ENCODE measurements around the gene TXNRD3. TPM values are rescaled to one million over a fixed set of nuclear protein-coding genes. Genes with fewer than 3 reads are reported as not detected.

Gene TXNRD3
- total RNA-seq, 1 experiment from 2014 or later = 6.9 TPM

GRCh38 chr3:126609909-126610308, 45.0 kb downstream of the TXNRD3 start (continued):
- TF ChIP-seq RELA (CRISPR knock-in tag; IDR thresholded peaks at IDR 0.05; ENCODE audit: borderline replicate concordance) (no peak), CBFB (CRISPR knock-in tag; IDR thresholded peaks at IDR 0.05; ENCODE audit: low read depth) (no peak), ATF6 (CRISPR knock-in tag; IDR thresholded peaks at IDR 0.05) (no peak), ZSCAN18 (CRISPR knock-in tag; IDR thresholded peaks at IDR 0.05) (no peak), PRRX2 (CRISPR knock-in tag; IDR thresholded peaks at IDR 0.05) (no peak), ZNF512 (CRISPR knock-in tag; IDR thresholded peaks at IDR 0.05; ENCODE audit: borderline replicate concordance) (no peak)

- Mint-ChIP-seq H3K27me3 (ENCODE audit: low read depth) (no peaks in the 10 kb centered on the region), H3K36me3 (no peaks in the 10 kb centered on the region; the same call in 1 of the 2 replicates), H3K4me1 (no peaks in the 10 kb centered on the region), H3K4me3 (no peak overlapping the region), H3K27ac (no peak overlapping the region), H3K9me3 (no peaks in the 10 kb centered on the region)
- POLR2A ChIA-PET = no interaction called here
- TF ChIP-seq USF2 (CRISPR knock-in tag; IDR thresholded peaks at IDR 0.05) (no peak), OVOL2 (CRISPR knock-in tag; IDR thresholded peaks at IDR 0.05; ENCODE audit: borderline replicate concordance) (no peak), FOXP1 (CRISPR knock-in tag; IDR thresholded peaks at IDR 0.05; ENCODE audit: borderline replicate concordance) (no peak), GABPB1 (CRISPR knock-in tag; IDR thresholded peaks at IDR 0.05) (no peak)
- ATAC-seq = no peak
- DNase-seq (ENCODE audit: low spot score) = no peak
- CTCF ChIA-PET = no interaction called here
Observed at GRCh38 chr3:126607214-126607908, 47.6 kb downstream of the TXNRD3 start.

- ChIA-PET POLR2A (interaction anchor here (0.6 kb wide), 1 partner anchor 210 kb away, joined by 5 read pairs; no protein-coding TSS in a partner anchor), CTCF (no interaction called here)
- no peak overlapping the region for H3K4me3 Mint-ChIP-seq
- H3K27ac Mint-ChIP-seq = no peak overlapping the region
- no peaks in the 10 kb centered on the region for H3K9me3 Mint-ChIP-seq
- ATAC-seq = no peak
- no peak for DNase-seq (ENCODE audit: low spot score)
- no peaks in the 10 kb centered on the region for H3K27me3 Mint-ChIP-seq (ENCODE audit: low read depth)
- H3K36me3 Mint-ChIP-seq = no peaks in the 10 kb centered on the region; the same call in 1 of the 2 replicates
- H3K4me1 Mint-ChIP-seq = no peaks in the 10 kb centered on the region
- TF ChIP-seq SOX15 (CRISPR knock-in tag; IDR thresholded peaks at IDR 0.05) = no peak
- TF ChIP-seq NFYB (CRISPR knock-in tag; conservative IDR thresholded peaks at IDR 0.05; ENCODE audit: low read depth) = no peak
- TF ChIP-seq ETV6 (CRISPR knock-in tag; IDR thresholded peaks at IDR 0.05) = no peak
- no peak for TF ChIP-seq USF2 (CRISPR knock-in tag; IDR thresholded peaks at IDR 0.05)
- TF ChIP-seq ZNF425 (CRISPR knock-in tag; conservative IDR thresholded peaks at IDR 0.05) = no peak
- no peak for TF ChIP-seq ZNF532 (CRISPR knock-in tag; IDR thresholded peaks at IDR 0.05; ENCODE audit: borderline replicate concordance)
- no peak for TF ChIP-seq ZBTB43 (CRISPR knock-in tag; IDR thresholded peaks at IDR 0.05)
- TF ChIP-seq CREB1 (CRISPR knock-in tag; IDR thresholded peaks at IDR 0.05) = no peak
Observed at GRCh38 chr3:126606001-126606400, 48.9 kb downstream of the TXNRD3 start.

Measured in WTC11 (cell line).